T47D (cell line): ENCODE measurements around the gene CCDC77.
"Not testable (repeated sequence)": the region's sequence is repeated elsewhere in the genome, so short reads cannot be mapped to it uniquely, and the experiment has no call there.

Source experiments
- DNase-seq, 2 experiments: peaks; one replicate each; pipeline versions ENCODE4 v3.0.0 to v3.0.0-alpha.2; 2011 to 2012; ENCODE audit warnings: low read depth in 1 of 2, low spot score in 1 of 2
- JUND ChIP-seq: IDR thresholded peaks from 2 replicates; pipeline ENCODE4 v1.6.1; 2012; ENCODE audit warnings: low read depth
- in situ Hi-C: cut with HindIII; loops from 2 replicates; pipeline ENCODE4 v1.10.0; 2016; ENCODE audit warnings: low sequenced_read_pairs, low pct_unique_long_range_greater_than_20kb

CCDC77 gene

DNA sequence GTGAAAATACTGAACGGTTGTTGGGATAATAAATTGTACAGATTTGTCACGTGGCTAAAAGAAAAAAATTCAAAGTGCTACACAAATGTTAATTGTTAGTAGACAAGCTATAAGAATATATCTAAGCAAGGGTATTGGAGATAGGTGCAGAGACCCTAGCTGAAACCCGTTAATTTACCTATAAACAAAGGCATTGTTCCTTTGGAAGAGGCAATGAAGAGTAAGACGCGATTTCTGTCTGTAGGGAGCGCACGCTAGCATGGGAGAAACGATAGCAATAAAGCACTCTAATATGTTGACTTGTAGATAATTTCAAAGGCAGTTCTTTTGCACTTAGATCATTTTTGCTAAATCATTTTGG is 565 bp downstream of the CCDC77 start:
- TF ChIP-seq JUND, result no peak
- DNase-seq, result peak in 1 of 2 experiments; percentile 50
- in situ Hi-C loops, result no loop called here

DNA sequence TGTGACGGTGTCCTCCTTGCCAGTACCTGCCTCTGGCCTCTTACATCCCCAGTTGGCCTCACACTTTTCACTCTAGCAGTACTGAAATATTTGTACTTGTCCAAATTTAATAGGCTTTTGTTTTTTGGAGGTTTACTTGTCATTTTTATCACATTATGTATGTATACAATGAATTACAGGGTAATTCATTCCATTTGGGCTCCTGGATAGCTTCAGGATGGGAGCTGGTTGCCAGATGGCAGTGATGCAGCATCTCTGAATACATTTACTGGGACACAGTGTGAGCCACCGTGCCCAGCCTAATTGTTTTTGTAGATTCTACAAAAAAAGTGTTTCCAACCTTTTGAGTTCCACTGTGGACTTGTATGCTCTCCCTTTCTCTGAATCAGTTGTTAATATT is 13.4 kb downstream of the CCDC77 start:
- DNase-seq, result no peak
- in situ Hi-C loops, result no loop called here
- TF ChIP-seq JUND, result no peak

DNA sequence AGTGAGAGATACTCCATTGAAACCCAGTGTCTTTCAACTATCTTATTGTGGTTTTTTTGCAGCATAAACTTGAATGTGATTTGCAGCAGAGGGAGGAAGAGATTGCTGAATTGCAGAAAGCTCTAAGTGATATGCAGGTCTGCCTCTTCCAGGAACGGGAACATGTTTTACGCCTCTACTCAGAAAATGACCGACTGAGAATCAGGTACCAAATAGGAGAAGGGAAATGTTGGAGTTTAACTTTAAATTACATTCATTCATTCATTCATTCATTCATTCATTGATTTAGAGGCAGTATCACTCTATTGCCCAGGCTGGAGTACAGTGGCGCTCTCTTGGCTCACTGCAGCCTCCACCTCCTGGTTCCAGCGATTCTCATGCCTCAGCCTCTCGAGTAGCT is 17.0 kb downstream of the CCDC77 start:
- no peak for TF ChIP-seq JUND
- in situ Hi-C loops, result no loop called here
- DNase-seq, result no peak

DNA sequence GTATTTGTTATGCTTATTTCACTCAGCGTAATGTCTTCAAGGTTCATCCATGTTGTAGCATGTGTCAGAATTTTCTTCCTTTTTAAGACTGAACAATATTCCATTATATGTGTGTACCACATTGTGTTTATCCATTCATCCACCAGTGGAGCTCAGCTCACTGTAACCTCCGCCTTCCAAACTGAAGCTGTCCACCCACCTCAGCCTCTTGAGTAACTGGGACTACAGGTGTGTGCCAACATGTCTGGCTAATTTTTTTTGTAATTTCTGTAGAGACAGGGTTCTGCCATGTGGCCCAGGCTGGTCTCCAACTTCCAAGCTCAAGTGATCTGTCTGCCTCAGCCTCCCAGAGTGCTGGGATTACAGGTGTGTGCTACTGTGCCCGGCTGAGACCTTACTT is 21.1 kb downstream of the CCDC77 start:
- TF ChIP-seq JUND, result no peak
- in situ Hi-C loops, result no loop called here

DNA sequence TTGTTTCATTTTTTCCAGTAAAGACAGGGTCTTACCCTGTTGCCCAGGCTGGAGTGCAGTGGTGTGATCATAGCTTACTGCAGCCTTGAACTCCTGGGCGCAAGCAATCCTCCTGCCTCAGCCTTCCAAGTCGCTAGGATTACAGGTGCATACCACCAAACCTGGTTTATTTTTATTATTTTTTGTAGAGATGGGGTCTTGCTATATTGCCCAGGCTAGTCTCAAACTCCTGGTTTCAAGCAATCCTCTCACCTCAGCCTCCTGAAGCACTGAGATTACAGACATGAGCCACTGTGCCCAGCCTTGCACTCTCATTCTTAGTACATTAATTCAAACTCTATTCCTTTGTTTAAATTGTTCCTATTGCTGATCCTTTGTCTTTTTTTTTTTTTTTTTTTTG is 34.3 kb downstream of the CCDC77 start:
- in situ Hi-C loops, DNase-seq: not testable (repeated sequence)

More for the DNA sequence above, 21.1 kb downstream of the CCDC77 start:
- DNase-seq, result no peak

DNA sequence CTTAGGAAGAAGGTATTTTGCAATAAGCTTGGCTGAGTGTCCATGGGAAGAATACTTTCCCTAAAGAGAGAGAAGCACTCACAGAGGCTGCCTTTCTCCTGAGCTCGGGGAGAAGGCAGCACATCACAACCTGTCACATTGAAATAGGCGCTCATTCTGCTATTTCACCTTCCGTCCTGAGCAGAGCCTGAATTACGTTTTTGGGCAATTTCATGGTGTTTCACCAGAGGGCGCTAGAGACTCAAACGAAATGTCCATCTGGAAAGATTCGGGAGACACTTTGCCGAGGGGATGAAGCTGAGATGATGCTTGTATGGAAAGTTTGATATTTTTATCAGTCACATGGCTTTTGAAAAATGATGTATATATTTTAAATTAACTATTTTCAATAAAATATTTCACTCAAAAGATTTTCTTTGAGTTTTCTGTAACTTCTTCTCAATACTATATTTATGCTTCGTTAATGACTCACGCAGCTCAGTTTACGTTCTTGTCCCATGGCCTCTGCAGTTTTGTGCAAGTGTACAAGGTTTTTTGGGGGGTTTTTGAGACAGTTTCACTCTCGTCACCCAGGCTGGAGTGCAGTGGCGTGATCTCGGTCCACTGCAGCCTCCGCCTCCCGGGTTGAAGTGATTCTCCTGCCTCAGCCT is 40.9 kb downstream of the CCDC77 start:
- in situ Hi-C loops, result no loop called here
- DNase-seq, result peak; percentile 48 to 79

DNA sequence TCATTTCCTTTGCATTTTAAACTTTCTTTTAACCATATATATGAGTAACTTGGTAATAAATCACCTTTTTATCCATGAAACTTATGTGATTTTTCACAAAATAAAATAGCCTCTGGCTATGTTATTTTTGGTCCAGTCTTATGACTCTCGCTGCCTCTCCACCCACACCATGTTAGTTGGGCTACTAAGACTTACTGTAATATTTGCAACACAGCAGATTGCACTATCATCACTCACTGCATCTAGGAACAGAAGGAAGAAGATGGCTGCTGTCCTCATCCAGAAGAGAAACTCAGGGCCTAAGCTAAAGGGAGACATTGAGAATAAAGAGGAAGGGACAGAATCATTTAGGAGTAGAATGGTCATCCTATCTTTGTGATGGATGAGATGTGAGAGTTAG is 45.7 kb downstream of the CCDC77 start:
- no peak for TF ChIP-seq JUND
- no peak for DNase-seq
- in situ Hi-C loops, result no loop called here

More for the DNA sequence above, 40.9 kb downstream of the CCDC77 start:
- no peak for TF ChIP-seq JUND

DNA sequence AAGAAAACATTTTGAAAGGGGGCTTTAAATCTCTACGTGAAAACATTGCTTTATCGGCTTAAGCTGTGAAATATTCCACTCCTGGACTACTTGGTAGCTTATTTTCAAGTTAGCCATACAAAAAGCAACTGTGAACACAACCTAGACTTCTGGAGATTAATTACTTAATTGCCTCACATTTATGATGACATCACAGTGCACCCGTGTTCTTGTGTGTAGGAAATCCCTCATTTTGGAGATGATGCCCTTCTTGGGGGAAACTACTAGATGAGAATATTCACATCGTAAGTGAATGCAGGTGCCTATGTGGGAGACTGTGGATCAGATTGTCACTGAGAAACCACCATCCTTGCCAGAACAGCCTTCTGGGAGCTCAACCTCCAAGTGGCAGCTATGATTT is 47.8 kb downstream of the CCDC77 start:
- DNase-seq, result no peak
- no peak for TF ChIP-seq JUND
- in situ Hi-C loops, result no loop called here

DNA sequence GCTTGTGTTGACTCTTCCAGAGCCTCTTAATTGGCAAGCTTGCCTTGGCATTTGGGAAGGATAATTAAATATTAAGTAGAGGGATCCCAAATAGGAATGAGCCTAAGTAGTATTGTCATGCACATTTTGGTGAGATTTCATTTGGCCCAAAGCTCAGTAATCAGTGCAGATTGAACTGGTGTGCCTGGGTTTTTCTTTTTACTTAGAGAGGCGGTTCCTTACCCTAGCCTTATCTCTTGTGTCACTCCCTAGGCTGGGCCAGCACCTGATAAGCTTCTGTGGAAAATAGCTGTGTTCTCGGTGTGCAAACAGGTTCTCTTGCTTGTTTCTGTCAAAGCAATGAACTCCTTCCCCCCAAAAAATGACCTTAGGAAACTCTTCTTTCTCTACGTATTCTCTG is 49.0 kb downstream of the CCDC77 start:
- no peak for TF ChIP-seq JUND
- in situ Hi-C loops, result no loop called here
- no peak for DNase-seq

DNA sequence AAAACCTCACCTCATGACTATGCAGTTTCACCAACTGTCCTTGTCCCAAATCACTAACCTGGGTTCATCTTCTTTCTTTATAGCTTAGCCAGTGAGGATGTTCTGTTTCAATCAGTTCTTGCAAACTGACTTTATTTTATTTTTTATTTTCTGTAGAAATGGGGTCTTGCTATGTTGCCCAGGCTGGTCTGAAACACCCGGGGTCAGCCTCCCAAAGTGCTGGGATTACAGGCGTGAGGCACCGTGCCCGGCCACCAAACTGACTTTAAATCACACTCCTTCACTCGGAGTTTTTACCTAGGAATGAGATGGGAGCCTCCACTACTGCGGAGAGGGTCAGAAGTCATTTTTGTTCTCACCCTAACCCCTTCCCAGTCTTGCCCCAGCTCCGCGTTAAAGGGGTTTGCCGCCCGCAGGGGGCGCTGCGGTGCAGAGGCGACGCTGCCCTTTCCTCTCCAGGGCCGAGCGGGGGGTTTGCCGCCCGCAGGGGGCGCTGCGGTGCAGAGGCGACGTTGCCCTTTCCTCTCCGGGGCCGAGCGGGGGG is 51.3 kb downstream of the CCDC77 start:
- in situ Hi-C loops, result no loop called here
- DNase-seq, result no peak
- TF ChIP-seq JUND, result no peak

DNA sequence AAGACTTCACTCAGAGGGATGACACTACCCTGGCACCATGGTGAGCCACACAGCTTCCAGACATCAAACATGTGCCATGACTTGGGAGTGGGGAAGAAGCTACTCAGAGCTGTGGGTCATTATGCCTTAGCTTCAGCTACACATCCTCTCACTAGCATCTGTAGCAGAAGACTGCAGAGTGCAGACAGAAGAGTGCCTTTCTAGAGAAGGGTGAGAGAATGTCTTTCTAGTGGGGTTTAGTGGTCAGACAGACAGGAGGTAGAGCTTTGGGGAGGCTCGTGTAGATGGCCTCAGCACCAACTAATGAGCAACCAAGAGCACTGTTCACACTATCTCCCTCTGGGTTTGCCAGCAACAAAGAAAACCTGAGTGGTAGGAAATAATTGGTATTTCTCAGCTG is 53.4 kb downstream of the CCDC77 start:
- DNase-seq, result no peak
- TF ChIP-seq JUND, result no peak
- in situ Hi-C loops, result no loop called here

DNA sequence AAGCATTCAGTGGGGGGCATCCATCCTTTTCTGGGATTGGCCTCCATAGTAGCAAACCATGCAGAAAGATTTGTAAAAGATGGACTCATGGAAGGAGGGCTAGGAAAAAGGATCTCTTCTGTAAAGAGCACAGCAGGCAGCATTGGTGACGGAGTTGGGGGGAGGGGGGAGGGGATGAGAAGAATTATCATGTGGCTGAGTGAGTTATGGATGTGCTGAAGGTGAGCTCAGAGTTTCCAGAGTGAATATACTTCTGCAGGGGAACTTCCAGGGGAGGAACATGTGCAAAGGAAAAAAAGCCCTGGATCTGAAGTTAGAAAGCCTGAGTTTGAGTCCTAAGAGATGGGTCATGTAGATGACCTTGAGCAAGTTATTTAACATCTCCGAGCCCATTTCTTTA is 54.4 kb downstream of the CCDC77 start:
- no peak for DNase-seq

DNA sequence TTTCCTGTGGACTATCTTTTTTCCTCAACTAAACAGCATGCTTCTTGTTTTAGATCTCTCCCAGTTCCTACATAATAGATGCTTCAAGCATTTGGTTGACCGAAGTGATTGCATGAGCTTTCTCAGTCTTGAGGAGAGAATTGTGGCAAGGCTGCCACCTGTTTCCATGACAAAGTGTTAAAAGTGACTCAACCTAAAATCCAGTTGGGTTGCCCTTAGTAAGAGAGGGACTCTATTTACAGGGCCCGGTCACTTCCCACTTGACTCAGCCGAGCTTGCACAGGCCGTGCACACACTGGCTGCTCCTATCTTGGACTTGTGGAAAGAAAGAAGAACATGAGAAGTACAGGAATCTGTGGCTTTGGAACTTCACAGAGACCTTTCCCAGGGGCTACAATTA is 56.2 kb downstream of the CCDC77 start:
- in situ Hi-C loops, result no loop called here
- TF ChIP-seq JUND, result no peak
- DNase-seq, result no peak

More for the DNA sequence above, 54.4 kb downstream of the CCDC77 start:
- no peak for TF ChIP-seq JUND
- in situ Hi-C loops, result no loop called here

DNA sequence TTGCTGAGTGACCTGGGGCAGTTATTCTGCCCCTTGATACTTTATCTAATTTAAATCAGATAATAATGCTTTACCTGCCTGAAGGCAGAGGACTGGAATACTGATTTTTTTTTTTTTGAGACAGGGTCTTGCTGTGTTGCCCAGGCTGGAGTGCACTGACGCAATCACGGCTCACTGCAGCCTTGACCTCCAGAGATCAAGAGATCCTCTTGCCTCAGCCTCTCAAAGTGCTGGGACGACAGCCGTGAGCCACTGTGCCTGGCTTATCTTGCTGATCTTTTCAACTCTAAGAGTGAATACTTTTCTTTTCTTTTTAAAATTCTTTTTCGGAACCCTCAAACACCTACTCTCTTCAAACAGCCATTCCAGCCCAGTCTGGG is 57.6 kb downstream of the CCDC77 start:
- DNase-seq, result no peak
- TF ChIP-seq JUND, result no peak
- in situ Hi-C loops, result no loop called here
